ENCODE data around the gene ASPSCR1. TPM values are rescaled to one million over a fixed set of nuclear protein-coding genes. Genes with fewer than 3 reads are reported as not detected.

Gene ASPSCR1
- total and polyA plus RNA-seq, 9 of the 15 experiments (the other 6 are each of a cell fraction or from before 2014, with no cell fraction given) = 0.90 to 36.9 (median 11.6) TPM

- Histone ChIP-seq H4K20me1 (replicated peaks; ENCODE audit: control insufficient read depth, insufficient read depth, low read length) (peaks cover 17% of the 10 kb centered on the region), H2AFZ (ENCODE audit: low read depth, low read length) (no peak overlapping the region), H3K27ac (ENCODE audit: extremely low read depth, low read depth, low read length) (no peak overlapping the region), H3K9me1 (ENCODE audit: control insufficient read depth, insufficient read depth, low read length) (no peaks in the 10 kb centered on the region), H3K36me3 (ENCODE audit: control insufficient read depth, insufficient read depth, low read length) (peaks cover 14% of the 10 kb centered on the region; the same call in 1 of the 3 replicates), H3K4me3 (no peak overlapping the region), H3K9ac (ENCODE audit: insufficient read depth in 1 of 2, low read depth in 2 of 2, low read length in 2 of 2) (peak overlapping the region in 1 of 2 experiments; percentile 97; a peak in 2 of 4 replicates), H3K79me2 (ENCODE audit: control insufficient read depth, insufficient read depth, low read length) (peaks cover 36% of the 10 kb centered on the region), H3K4me1 (replicated peaks in 1 of 2; ENCODE audit: control insufficient read depth in 2 of 2, insufficient read depth in 2 of 2, low read length in 2 of 2) (peaks cover 14 to 88% of the 10 kb centered on the region in 2 experiments), H3K9me3 (replicated peaks; ENCODE audit: control insufficient read depth, insufficient read depth, low read depth, low read length) (no peaks in the 10 kb centered on the region), H3K4me2 (ENCODE audit: insufficient read depth, low read length) (no peak overlapping the region), H3K27me3 (ENCODE audit: control insufficient read depth in 2 of 2, insufficient read depth in 2 of 2, low read length in 2 of 2) (no peaks in the 10 kb centered on the region)
- FAIRE-seq (no peak), DNase-seq (ENCODE audit: extremely low read depth in 1 of 4, low spot score in 3 of 4) (no peak), ATAC-seq (no peak)
- POLR2A ChIA-PET = no interaction called here
- BruUV-seq (replicated peaks) = no TSS peak
- in situ Hi-C loops (cut with MboI) = no loop called here
- CTCF ChIA-PET (ENCODE audit: low intra/inter-chr PET ratio) = no interaction called here
- 98% methylated on average over 15 of the region's 17 CpGs for WGBS (ENCODE audit: insufficient coverage, low coverage, missing lambda C conversion rate)
- no peak for TF ChIP-seq ID3 (CRISPR knock-in tag; IDR thresholded peaks at IDR 0.05)
- TF ChIP-seq ID3 (tag; IDR thresholded peaks at IDR 0.05) = no peak
- intact Hi-C loops (cut with micrococcal nuclease) = loop anchor here (5.0 kb wide), 1 partner anchor 48 kb away; the partner anchor contains the start of gene ASPSCR1
These were observed 47.4 kb downstream of the ASPSCR1 start for GRCh38 chr17:82024859-82025258.

GRCh38 chr17:82025401-82026107 is 48.1 kb downstream of the ASPSCR1 start:
- H3K4me1 ChIP-seq (replicated peaks in 1 of 2; ENCODE audit: control insufficient read depth in 2 of 2, insufficient read depth in 2 of 2, low read length in 2 of 2) = peaks cover 9 to 88% of the 10 kb centered on the region in 2 experiments
- H3K4me3 ChIP-seq = no peak overlapping the region
- intact Hi-C loops (cut with micrococcal nuclease) = no loop called here
- CTCF ChIA-PET (ENCODE audit: low intra/inter-chr PET ratio) = no interaction called here
- no TSS peak for BruUV-seq (replicated peaks)
- H2AFZ ChIP-seq (ENCODE audit: low read depth, low read length) = no peak overlapping the region
- H3K27me3 ChIP-seq (ENCODE audit: control insufficient read depth in 2 of 2, insufficient read depth in 2 of 2, low read length in 2 of 2) = no peaks in the 10 kb centered on the region
- H3K4me2 ChIP-seq (ENCODE audit: insufficient read depth, low read length) = no peak overlapping the region
- H3K36me3 ChIP-seq (ENCODE audit: control insufficient read depth, insufficient read depth, low read length) = peaks cover 8% of the 10 kb centered on the region; the same call in 1 of the 3 replicates
- H3K9me3 ChIP-seq (replicated peaks; ENCODE audit: control insufficient read depth, insufficient read depth, low read depth, low read length) = no peaks in the 10 kb centered on the region
- WGBS (ENCODE audit: insufficient coverage, low coverage, missing lambda C conversion rate) = 79% methylated on average over 13 of the region's 25 CpGs
- peaks cover 11% of the 10 kb centered on the region for H4K20me1 ChIP-seq (replicated peaks; ENCODE audit: control insufficient read depth, insufficient read depth, low read length)
- in situ Hi-C loops (cut with MboI) = no loop called here
- ATAC-seq (no peak), DNase-seq (ENCODE audit: extremely low read depth in 1 of 4, low spot score in 3 of 4) (no peak), FAIRE-seq (no peak)
- peaks cover 30% of the 10 kb centered on the region for H3K79me2 ChIP-seq (ENCODE audit: control insufficient read depth, insufficient read depth, low read length)
- H3K9me1 ChIP-seq (ENCODE audit: control insufficient read depth, insufficient read depth, low read length) = no peaks in the 10 kb centered on the region
- H3K9ac ChIP-seq (ENCODE audit: insufficient read depth in 1 of 2, low read depth in 2 of 2, low read length in 2 of 2) = peak overlapping the region in 1 of 2 experiments; percentile 97; a peak in 2 of 4 replicates
- POLR2A ChIA-PET = no interaction called here
- H3K27ac ChIP-seq (ENCODE audit: extremely low read depth, low read depth, low read length) = no peak overlapping the region
- TF ChIP-seq ZNF253 (CRISPR knock-in tag; conservative IDR thresholded peaks at IDR 0.05) (no peak), GTF2B (IDR thresholded peaks at IDR 0.05; ENCODE audit: extremely low read depth, insufficient read length) (no peak), CTCFL (IDR thresholded peaks at IDR 0.05; ENCODE audit: borderline replicate concordance, insufficient read depth, low read depth, low read length, poor library complexity, severe bottlenecking) (no peak), NCOR1 (IDR thresholded peaks at IDR 0.05) (no peak), CBX3 (IDR thresholded peaks at IDR 0.05; ENCODE audit: borderline replicate concordance in 1 of 2, low read length in 2 of 2) (no peak), HDAC6 (IDR thresholded peaks at IDR 0.05; ENCODE audit: low read depth, low read length) (no peak), BRD4 (IDR thresholded peaks at IDR 0.05) (no peak), POLR2A (conservative IDR thresholded peaks at IDR 0.05) (no peak)

Data from K562 (cell line).